H7 (cell line): ENCODE data around the gene RPL19. TPM values are rescaled to one million over a fixed set of nuclear protein-coding genes. Genes with fewer than 3 reads are reported as not detected.
A peak's percentile ranks its signal among the peaks of the same experiment; 100 is the strongest.
"Not testable (repeated sequence)": the region's sequence is repeated elsewhere in the genome, so short reads cannot be mapped to it uniquely, and the experiment has no call there.

Experiments used
- DNase-seq: peaks from one replicate; pipeline ENCODE4 v3.0.0; 2012
- H3K27me3 ChIP-seq: 2 replicates; pipeline ENCODE4 v1.6.0; 2011; ENCODE audit warnings: mild to moderate bottlenecking, low read length; ENCODE audit not compliant: control insufficient read depth, insufficient read depth
- H3K36me3 ChIP-seq: replicated peaks from 2 replicates; pipeline ENCODE4 v1.5.1; 2011; ENCODE audit warnings: low read length; ENCODE audit not compliant: control insufficient read depth, insufficient read depth
- H3K4me3 ChIP-seq: 2 replicates; pipeline ENCODE4 v1.5.1; 2011; ENCODE audit warnings: low read depth, mild to moderate bottlenecking, control low read depth, low read length, moderate library complexity; ENCODE audit not compliant: insufficient read depth
- total RNA-seq: library from RNA; depleted of rRNA; stranded (reverse); fragments of >200 nt; shearing (Covaris generic); gene quantifications from 2 replicates; pipeline ENCODE4 v1.2.3, GENCODE V29; 2014

RPL19 gene
- total RNA-seq, 1 experiment from 2014 or later: 2,113 TPM

DNA sequence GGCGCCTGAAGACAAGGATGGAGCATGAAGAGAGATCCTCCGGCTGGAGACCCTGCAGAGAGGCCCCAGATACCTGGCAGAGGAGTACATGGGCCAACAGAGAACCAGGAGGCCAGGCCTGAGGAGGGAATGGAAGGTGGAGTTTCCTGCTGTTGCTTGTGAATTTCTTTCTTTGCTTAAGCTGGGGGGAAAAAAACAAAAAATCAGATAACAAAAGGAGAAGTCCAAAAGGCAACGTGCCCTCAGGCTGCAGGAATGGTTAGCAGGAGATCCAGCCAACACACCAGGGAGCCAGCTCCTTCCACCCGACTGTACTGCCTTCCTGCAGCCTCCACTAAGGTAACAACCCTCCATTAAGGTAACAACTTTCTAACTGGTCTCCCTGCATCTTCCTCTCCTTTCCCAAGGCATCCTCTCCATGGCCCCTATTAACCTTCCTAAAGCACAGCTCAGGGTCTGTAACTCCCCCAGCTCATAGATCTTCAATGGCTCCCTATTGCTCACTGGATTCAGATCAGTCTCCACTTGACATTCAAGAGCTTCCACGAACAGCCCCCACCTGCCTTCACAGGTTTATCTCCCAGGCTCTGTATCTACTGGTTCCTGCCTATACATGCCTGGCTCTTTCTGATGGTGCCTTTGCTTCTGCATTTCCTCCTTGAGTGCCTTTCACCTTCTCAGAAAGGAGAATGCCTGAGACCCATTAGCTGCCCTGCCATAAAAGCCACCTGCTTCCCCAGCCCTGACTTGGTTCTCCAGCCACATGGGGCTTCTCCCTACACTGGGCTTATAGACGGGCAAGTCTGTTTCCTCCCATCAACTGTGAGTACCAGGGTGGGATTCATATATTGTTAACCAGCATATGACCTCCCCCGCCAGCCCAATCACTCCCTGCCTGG lies 33.4 kb upstream of the RPL19 start:
- no peak overlapping the region for H3K4me3 ChIP-seq
- no peaks in the 10 kb centered on the region for H3K36me3 ChIP-seq
- no peak for DNase-seq
- peaks cover 25% of the 10 kb centered on the region for H3K27me3 ChIP-seq

DNA sequence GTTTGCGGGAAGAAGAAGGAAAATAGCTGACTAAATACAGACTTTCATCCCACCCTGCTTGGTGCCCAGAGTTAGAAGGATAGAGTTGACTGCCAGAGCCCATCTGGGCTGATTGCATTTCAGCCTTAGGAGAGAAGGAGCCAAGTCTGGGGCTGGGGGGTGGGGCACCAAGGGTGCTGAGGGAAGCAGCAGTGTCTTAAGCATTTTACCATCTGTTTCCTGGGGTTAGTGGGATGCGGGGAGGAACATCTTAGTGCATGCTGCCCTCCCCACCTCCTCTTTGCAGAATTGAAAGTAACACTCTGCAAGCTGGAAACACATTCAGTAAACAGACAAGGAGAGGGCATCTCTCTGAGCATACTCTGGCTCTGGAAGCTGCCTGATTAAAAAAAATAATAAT lies 32.6 kb upstream of the RPL19 start:
- Histone ChIP-seq H3K36me3 (no peaks in the 10 kb centered on the region), H3K4me3 (no peak overlapping the region), H3K27me3 (peaks cover 25% of the 10 kb centered on the region)
- DNase-seq: no peak

DNA sequence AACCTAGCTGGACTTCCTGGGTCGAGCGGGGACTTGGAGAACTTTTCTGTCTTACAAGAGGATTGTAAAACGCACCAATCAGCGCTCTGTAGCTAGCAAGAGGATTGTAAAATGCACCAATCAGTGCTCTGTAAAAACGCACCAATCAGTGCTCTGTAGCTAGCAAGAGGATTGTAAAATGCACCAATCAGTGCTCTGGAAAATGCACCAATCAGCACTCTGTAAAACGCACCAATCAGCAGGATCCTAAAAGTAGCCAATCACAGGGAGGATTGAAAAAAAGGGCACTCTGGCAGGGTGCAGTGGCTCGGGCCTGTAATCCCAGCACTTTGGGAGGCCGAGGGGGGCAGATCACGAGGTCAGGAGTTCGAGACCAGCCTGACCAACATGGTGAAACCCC lies 31.6 kb upstream of the RPL19 start:
- H3K27me3 ChIP-seq: peaks cover 25% of the 10 kb centered on the region
- not testable (repeated sequence) for H3K4me3 ChIP-seq, DNase-seq, H3K36me3 ChIP-seq

DNA sequence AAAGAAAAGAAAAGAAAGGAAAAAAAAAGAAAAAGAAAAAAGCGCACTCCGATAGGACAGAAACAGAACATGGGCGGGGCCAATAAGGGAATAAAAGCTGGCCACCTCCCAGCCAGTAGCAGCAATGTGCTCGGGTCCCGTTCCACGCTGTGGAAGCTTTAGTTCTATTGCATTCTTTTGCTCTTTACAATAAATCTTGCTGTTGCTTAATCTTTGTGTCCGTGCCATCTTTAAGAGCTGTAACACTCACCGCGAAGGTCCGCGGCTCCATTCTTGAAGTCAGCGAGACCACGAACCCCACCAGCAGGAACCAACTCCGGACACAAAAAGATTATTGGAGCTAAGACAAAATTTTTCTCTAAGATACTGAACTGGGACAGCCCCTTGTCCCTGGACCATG lies 31.0 kb upstream of the RPL19 start:
- no peak for DNase-seq
- Histone ChIP-seq H3K4me3 (no peak overlapping the region), H3K27me3 (peaks cover 25% of the 10 kb centered on the region), H3K36me3 (no peaks in the 10 kb centered on the region)

DNA sequence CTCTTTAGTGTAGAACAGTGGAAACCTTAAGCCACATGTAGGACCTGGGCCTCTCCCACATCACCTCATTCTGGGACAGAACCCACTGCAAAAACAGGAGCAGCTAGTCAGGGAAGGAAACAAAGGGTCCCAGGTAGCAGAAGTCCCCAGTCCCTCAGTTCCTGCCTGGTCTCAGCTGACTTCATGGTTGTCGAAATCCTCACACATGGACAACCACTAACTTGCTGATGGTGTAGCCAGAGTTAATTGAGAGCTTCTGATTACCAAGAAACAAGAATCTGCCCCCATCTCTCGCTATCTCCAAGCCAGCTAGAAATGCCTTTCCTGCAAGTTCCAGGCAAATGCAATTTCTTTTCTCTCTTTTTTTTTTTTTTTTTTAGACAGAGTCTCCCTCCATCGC lies 30.6 kb upstream of the RPL19 start:
- no peaks in the 10 kb centered on the region for H3K36me3 ChIP-seq
- no peak overlapping the region for H3K4me3 ChIP-seq
- peaks cover 23% of the 10 kb centered on the region for H3K27me3 ChIP-seq
- no peak for DNase-seq

DNA sequence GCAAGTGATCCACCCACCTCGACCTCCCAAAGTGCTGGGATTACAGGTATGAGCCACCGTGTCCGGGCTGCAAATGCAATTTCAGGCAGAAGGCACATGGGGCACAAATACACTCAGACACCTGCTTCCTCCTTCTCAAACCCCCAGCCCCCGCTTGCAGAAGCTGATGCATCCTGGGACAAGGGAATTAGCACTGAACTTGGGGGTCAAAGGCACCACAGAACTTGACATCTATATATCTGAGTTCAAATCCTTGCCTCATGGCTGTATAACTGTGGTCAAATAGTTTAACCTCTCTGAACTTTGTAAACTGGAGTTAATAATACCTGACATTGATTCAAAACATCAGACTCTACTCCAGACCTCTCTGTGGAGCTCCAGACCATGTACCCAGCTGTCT lies 30.0 kb upstream of the RPL19 start:
- DNase-seq: no peak
- Histone ChIP-seq H3K4me3 (no peak overlapping the region), H3K27me3 (peaks cover 20% of the 10 kb centered on the region), H3K36me3 (no peaks in the 10 kb centered on the region)

DNA sequence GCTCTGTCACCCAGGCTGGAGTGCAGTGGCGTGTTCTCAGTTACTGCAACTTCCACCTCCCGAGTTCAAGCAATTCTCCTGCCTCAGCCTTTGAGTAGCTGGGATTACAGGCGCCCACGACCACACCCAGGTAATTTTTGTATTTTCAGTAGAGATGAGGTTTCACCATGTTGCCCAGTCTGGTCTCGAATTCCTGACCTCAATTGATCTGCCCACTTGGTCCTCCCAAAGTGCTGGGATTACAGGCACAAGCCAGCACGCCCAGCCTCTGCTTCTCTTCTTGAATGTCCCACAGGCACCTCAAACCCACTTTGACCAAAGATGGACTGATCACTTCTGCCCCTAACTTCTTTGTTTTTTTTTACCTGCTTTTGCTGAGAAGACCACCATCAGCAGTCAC lies 29.5 kb upstream of the RPL19 start:
- Histone ChIP-seq H3K4me3 (no peak overlapping the region), H3K36me3 (no peaks in the 10 kb centered on the region), H3K27me3 (peaks cover 15% of the 10 kb centered on the region)
- no peak for DNase-seq

DNA sequence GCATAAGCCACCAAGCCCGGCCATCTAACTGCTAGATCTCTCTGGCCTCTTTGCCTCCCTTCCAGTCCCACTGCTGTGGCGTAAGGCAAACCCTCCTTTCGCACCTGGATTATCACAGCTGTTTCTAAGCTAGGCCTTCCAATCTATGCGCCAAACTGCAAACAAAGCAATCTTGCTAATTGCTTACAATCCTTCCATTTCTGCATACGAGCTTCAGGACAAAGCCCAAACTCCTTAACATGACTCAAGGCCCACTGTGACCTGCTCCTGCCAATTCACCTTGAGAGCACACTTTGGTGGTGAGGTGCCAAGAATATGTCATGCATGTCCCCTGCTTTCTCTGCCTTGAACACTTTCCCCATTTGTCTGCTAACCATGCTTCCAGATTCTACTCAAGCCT lies 28.1 kb upstream of the RPL19 start:
- Histone ChIP-seq H3K27me3 (peaks cover 2% of the 10 kb centered on the region), H3K36me3 (no peaks in the 10 kb centered on the region), H3K4me3 (no peak overlapping the region)
- DNase-seq: no peak

DNA sequence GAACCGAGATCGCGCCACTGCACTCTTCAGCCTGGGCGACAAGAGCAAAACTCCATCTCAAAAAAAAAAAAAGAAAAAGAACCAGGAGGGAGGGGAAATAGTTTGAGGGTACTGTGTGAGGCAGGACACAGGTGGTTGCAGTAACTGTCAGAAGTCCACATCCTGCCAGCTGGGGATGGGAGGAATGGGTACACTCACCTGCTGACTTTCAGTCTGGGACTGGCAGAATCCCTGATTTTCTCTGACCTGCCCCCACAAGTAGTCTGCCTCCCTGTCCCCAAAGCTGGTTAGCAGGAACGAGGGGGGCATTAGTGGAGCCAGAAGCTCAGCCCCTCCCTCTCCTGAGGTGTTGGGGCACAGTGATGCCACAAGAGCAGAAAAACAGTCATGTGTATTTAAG lies 27.0 kb upstream of the RPL19 start:
- DNase-seq: no peak
- Histone ChIP-seq H3K36me3 (no peaks in the 10 kb centered on the region; the same call in 1 of the 2 replicates), H3K27me3 (no peaks in the 10 kb centered on the region; the same call in 1 of the 2 replicates)

DNA sequence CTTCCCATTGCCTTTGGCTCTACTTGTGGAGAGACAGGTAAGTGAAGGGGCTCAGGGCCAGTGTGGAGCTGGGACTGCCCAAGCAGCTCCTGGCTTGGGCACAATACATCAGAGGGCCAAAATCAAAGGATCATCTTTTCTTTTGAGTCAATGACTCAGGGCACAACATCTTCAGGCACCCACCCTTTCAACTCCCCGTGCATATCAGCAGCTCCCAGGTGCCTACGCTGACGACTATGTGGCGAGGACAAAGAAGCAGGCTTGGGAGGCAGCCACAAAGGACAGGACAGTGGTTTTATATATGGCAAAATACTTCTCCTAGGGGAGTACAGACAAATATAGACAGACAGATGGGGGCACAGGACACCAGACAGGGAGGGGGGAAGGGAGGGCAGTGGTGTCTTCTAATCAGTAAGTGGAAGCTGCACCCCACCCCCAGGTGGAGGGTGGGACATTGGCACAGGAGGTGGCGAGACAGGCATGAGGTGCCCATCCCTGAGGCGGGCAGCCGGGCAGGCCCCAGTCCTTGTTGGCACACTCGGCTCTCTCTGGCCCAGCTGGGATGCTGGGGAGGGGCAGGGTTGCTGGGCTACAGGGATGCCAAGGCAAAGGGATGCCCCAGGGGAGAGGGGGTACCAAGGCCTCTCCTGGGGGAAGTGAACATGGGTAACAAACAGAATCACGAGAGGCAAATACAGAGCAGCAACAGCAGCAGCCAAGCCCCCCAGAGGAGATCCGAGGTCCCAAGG lies 26.4 kb upstream of the RPL19 start:
- H3K36me3 ChIP-seq: no peaks in the 10 kb centered on the region; the same call in 1 of the 2 replicates
- no peak for DNase-seq
- H3K27me3 ChIP-seq: no peaks in the 10 kb centered on the region; the same call in 1 of the 2 replicates
- no peak overlapping the region for H3K4me3 ChIP-seq

More for the DNA sequence above, 27.0 kb upstream of the RPL19 start:
- no peak overlapping the region for H3K4me3 ChIP-seq

DNA sequence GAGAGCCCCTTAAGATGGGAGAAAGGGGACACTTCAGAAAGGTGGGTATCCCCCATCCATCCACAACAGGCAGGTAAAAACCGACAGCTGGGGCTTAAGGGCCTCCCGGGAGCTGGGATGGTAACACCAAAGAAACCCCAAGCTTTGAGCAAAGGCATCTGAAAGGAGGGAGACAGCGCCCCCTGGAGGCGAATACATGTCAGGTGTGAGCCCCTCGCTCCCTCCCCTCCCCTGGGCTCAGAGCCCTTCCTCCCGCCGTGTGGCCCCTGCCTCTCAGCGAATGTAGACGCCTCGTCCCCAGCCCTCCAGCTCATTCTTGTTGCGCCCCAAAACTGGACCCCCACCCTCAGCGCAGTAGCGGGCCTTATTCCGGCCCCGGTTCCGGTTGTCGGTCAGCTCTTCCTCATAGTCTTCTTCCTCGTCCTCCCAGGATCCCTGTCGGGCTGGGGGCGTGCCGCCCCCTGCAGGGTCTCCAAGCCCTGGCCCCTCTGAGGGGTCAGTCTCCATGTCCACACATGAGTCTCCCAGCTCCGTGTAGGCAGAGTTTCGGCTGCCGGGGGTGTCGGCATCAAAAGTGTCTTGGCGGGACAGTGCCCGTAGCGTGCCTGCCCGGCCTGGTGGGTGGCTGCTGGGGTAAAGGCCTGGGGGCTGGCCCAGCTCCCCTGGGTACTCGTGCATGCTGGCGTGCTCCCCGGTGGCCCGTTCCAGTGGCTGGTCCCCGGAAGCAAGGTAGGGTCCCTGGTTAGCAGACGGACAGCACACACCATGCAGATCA lies 25.0 kb upstream of the RPL19 start:
- Histone ChIP-seq H3K36me3 (no peaks in the 10 kb centered on the region; the same call in 1 of the 2 replicates), H3K4me3 (peak overlapping the region; percentile 24; the same call in 1 of the 2 replicates), H3K27me3 (no peaks in the 10 kb centered on the region)
- peak; percentile 98 for DNase-seq

DNA sequence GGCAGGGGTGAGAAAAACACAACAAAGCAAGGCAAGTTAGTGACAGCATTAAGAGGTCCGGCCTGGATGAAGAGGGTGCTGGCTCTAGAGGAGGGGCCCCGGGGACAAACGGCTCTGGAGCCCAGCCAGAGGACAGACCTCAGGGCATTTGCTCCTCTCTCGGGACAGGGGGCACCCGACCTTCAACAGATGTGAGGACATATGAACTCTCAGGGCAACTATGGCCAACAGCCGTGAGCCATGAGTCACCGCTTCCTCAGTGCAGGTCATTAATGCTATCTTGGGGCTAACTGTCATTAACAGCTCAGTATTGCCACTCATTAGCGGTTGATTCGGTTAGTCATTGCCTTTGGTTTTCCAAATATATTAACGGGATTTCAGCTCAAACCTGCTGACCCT lies 24.4 kb upstream of the RPL19 start:
- no peaks in the 10 kb centered on the region; the same call in 1 of the 2 replicates for H3K36me3 ChIP-seq
- DNase-seq: no peak

DNA sequence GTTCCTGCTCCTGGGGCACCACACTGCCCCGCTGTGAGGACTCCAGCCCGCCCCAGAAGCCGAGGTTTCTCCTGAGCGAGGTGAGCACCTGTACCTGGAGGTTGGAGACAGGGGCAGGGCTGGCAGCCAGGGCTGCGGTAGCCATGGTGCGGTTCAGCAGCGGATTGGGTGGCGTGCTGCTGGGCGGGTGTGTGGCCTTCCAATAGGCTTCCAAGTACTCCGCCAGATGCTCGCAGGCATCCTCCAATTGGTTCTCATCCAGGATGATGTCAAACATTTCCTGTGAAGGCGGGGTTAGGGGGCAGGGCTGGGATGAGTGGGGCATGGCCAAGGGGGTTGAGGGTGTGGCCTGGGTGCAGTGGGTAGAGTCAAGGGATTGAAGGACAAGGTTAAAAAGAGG lies 22.8 kb upstream of the RPL19 start:
- peak; percentile 97 for DNase-seq
- H3K27me3 ChIP-seq: no peaks in the 10 kb centered on the region
- H3K36me3 ChIP-seq: no peaks in the 10 kb centered on the region; the same call in 1 of the 2 replicates
- H3K4me3 ChIP-seq: no peak overlapping the region

More for the DNA sequence above, 24.4 kb upstream of the RPL19 start:
- Histone ChIP-seq H3K4me3 (no peak overlapping the region), H3K27me3 (no peaks in the 10 kb centered on the region)

DNA sequence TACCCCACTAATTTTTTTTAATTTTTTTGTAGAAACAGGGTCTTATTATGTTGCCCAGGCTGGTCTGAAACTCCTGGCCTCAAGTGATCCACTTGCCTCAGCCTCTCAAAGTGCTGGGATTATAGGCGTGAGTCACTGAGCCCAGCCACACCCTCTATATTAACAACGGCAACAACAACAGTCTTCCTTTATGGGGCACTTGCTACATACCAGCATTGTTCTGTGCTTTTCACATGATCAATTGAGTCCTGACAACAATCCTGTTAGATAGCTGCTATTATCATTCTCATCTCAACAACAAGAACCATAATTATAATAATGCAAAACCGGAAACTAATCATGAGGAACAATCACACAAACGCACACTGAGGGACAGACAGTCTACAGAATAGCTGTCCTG lies 21.5 kb upstream of the RPL19 start:
- Histone ChIP-seq H3K27me3 (no peaks in the 10 kb centered on the region), H3K4me3 (no peak overlapping the region), H3K36me3 (peaks cover 4% of the 10 kb centered on the region)
- no peak for DNase-seq
